H1 (cell line): ENCODE results near the gene TSPAN9. TPM values are rescaled to one million over a fixed set of nuclear protein-coding genes. Genes with fewer than 3 reads are reported as not detected.

Experiments
- NRF1 ChIP-seq: IDR thresholded peaks from 2 replicates; pipeline ENCODE4 v1.6.1; 2011; ENCODE audit warnings: mild to moderate bottlenecking, low read depth, low read length, improper control_type of control experiment
- TCF12 ChIP-seq: IDR thresholded peaks from 2 replicates; pipeline ENCODE4 v1.6.1; 2011; ENCODE audit warnings: low read depth, mild to moderate bottlenecking, low read length
- polyA plus RNA-seq, 7 experiments: library from polyadenylated mRNA; depleted of rRNA in 3 of 7; stranded (reverse) in 5 of 7; unstranded in 2 of 7; fragments of >200 nt in 5 of 7; fragments of 200-250 nt in 2 of 7; gene quantifications; 1 replicate in 5 of 7; 2 replicates in 1 of 7; 4 replicates in 1 of 7; pipeline versions ENCODE4 v1.2.1 to v1.2.3, GENCODE V29; 2011 to 2013; ENCODE audit warnings: missing spikeins in 2 of 7, mixed read lengths in 2 of 7
- total RNA-seq: library from RNA; stranded (reverse); fragmentation: NEBNext Ultra II Directional; extraction: Animal tissue kit (Norgen Biotek cat#: 25700); gene quantifications from 2 replicates; pipeline ENCODE4 v1.2.1, GENCODE V29; 2021

The TSPAN9 gene
- total and polyA plus RNA-seq, 2 of the 8 experiments (the other 6 are each of a cell fraction or from before 2014, with no cell fraction given), result 11.5 to 29.1 TPM

GRCh38 chr12:3307389-3307788, 230.2 kb downstream of the TSPAN9 start (continued):
- TF ChIP-seq TCF12 (no peak), NRF1 (no peak)
